Mesendoderm (in vitro differentiated cells): ENCODE measurements around the gene ST6GALNAC2. TPM values are rescaled to one million over a fixed set of nuclear protein-coding genes. Genes with fewer than 3 reads are reported as not detected.
A peak's percentile ranks its signal among the peaks of the same experiment; 100 is the strongest.

ENCODE experiments used
- DNase-seq: peaks from one replicate; pipeline ENCODE4 v3.0.0; 2013
- H2AK5ac ChIP-seq: 2 replicates; pipeline ENCODE4 v1.6.1; 2013; ENCODE audit warnings: low read length, inconsistent platforms
- H2BK120ac ChIP-seq: 2 replicates; pipeline ENCODE4 v1.6.1; 2013; ENCODE audit warnings: low read depth, mild to moderate bottlenecking, low read length, moderate library complexity, mixed read lengths
- H2BK15ac ChIP-seq: replicated peaks from 2 replicates; pipeline ENCODE4 v1.6.1; 2013; ENCODE audit warnings: low read depth, mild to moderate bottlenecking, moderate library complexity
- H2BK5ac ChIP-seq: 2 replicates; pipeline ENCODE4 v1.6.1; 2013; ENCODE audit warnings: low read length, inconsistent platforms
- H3K18ac ChIP-seq: 2 replicates; pipeline ENCODE4 v1.6.1; 2013; ENCODE audit warnings: mild to moderate bottlenecking, low read length, mixed read lengths
- H3K23ac ChIP-seq: one replicate; pipeline ENCODE4 v1.6.1; 2013; ENCODE audit warnings: low read length
- H3K27ac ChIP-seq: 2 replicates; pipeline ENCODE4 v1.5.1; 2013; ENCODE audit warnings: low read depth, mild to moderate bottlenecking, inconsistent platforms, low read length, moderate library complexity
- H3K27me3 ChIP-seq: 2 replicates; pipeline ENCODE4 v1.6.1; 2013; ENCODE audit warnings: low read length, control low read depth, mild to moderate bottlenecking, inconsistent platforms; ENCODE audit not compliant: insufficient read depth, poor library complexity
- H3K36me3 ChIP-seq: 2 replicates; pipeline ENCODE4 v1.6.1; 2013; ENCODE audit warnings: low read length, inconsistent platforms; ENCODE audit not compliant: control insufficient read depth, insufficient read depth
- H3K4ac ChIP-seq: one replicate; pipeline ENCODE4 v1.6.1; 2013; ENCODE audit warnings: low read depth, mild to moderate bottlenecking, low read length, moderate library complexity
- H3K4me1 ChIP-seq: 2 replicates; pipeline ENCODE4 v1.6.1; 2013; ENCODE audit warnings: low read depth, low read length, inconsistent platforms; ENCODE audit not compliant: control insufficient read depth
- H3K4me2 ChIP-seq: 2 replicates; pipeline ENCODE4 v1.6.1; 2013; ENCODE audit warnings: low read length
- H3K4me3 ChIP-seq: 2 replicates; pipeline ENCODE4 v1.5.1; 2013; ENCODE audit warnings: mild to moderate bottlenecking, low read length
- H3K56ac ChIP-seq: one replicate; pipeline ENCODE4 v1.6.1; 2013; ENCODE audit warnings: low read length
- H3K79me1 ChIP-seq: 2 replicates; pipeline ENCODE4 v1.6.1; 2013; ENCODE audit warnings: low read length, inconsistent platforms
- H3K79me2 ChIP-seq: 2 replicates; pipeline ENCODE4 v1.6.1; 2013; ENCODE audit warnings: mild to moderate bottlenecking, low read length; ENCODE audit not compliant: control insufficient read depth, insufficient read depth
- H3K9ac ChIP-seq: 2 replicates; pipeline ENCODE4 v1.6.1; 2013; ENCODE audit warnings: low read length, inconsistent platforms
- H4K5ac ChIP-seq: one replicate; pipeline ENCODE4 v1.6.1; 2013; ENCODE audit warnings: low read length
- H4K8ac ChIP-seq: one replicate; pipeline ENCODE4 v1.6.1; 2013; ENCODE audit warnings: low read depth, mild to moderate bottlenecking, control low read depth, low read length, moderate library complexity
- WGBS: extraction: QIAGEN DNeasy Blood & Tissue Kit; methylation state at CpG from one replicate; pipeline ENCODE4 v1.1.7; 2013; ENCODE audit warnings: low lambda C conversion rate, missing lambda C conversion rate; ENCODE audit not compliant: insufficient coverage; ENCODE audit errors: extremely low coverage; 5-methylcytosine and 5-hydroxymethylcytosine counted together
- small RNA-seq: library from polyadenylated mRNA; stranded (forward); fragments of <200 nt; extraction: miRNeasy Mini kit (QIAGEN cat#:217004); gene quantifications from one replicate; pipeline ENCODE3, GENCODE V24; 2013; ENCODE audit not compliant: insufficient read depth

Gene ST6GALNAC2

GRCh38 chr17:76521262-76521661 is 64.4 kb downstream of the ST6GALNAC2 start:
- no peak overlapping the region for H3K18ac ChIP-seq
- DNase-seq: no peak
- no peaks in the 10 kb centered on the region for H3K79me2 ChIP-seq
- no peak overlapping the region for H2BK15ac ChIP-seq
- no peak overlapping the region for H3K27ac ChIP-seq
- H3K23ac ChIP-seq: no peak overlapping the region
- no peaks in the 10 kb centered on the region for H3K27me3 ChIP-seq
- no peak overlapping the region for H3K4ac ChIP-seq
- no peak overlapping the region for H2BK5ac ChIP-seq
- H4K5ac ChIP-seq: no peak overlapping the region
- H3K4me2 ChIP-seq: no peak overlapping the region
- no peak overlapping the region for H2BK120ac ChIP-seq
- H3K9ac ChIP-seq: no peak overlapping the region
- no peak overlapping the region for H4K8ac ChIP-seq
- no peak overlapping the region for H3K56ac ChIP-seq
- H3K4me3 ChIP-seq: no peak overlapping the region
- no peaks in the 10 kb centered on the region for H3K4me1 ChIP-seq
- no CpG with 5 or more reads among the region's 7 CpGs for WGBS
- no peaks in the 10 kb centered on the region for H3K79me1 ChIP-seq
- no peak overlapping the region for H2AK5ac ChIP-seq
- H3K36me3 ChIP-seq: no peaks in the 10 kb centered on the region

- Histone ChIP-seq H2BK120ac (no peak overlapping the region), H3K36me3 (no peaks in the 10 kb centered on the region), H3K4ac (no peak overlapping the region), H4K8ac (no peak overlapping the region), H3K4me3 (no peak overlapping the region), H2AK5ac (no peak overlapping the region), H3K27ac (no peak overlapping the region), H3K79me2 (no peaks in the 10 kb centered on the region), H3K23ac (no peak overlapping the region), H3K56ac (peak overlapping the region; percentile 2), H4K5ac (no peak overlapping the region), H2BK5ac (no peak overlapping the region), H3K4me2 (no peak overlapping the region), H3K18ac (no peak overlapping the region), H2BK15ac (no peak overlapping the region), H3K4me1 (no peaks in the 10 kb centered on the region), H3K27me3 (no peaks in the 10 kb centered on the region), H3K79me1 (no peaks in the 10 kb centered on the region), H3K9ac (no peak overlapping the region)
- WGBS: no CpG with 5 or more reads among the region's 15 CpGs
- no peak for DNase-seq
These were observed 66.4 kb downstream of the ST6GALNAC2 start for GRCh38 chr17:76519048-76519966.

- Histone ChIP-seq H3K79me1 (no peaks in the 10 kb centered on the region), H3K56ac (no peak overlapping the region), H2BK5ac (no peak overlapping the region), H3K9ac (no peak overlapping the region), H2BK15ac (no peak overlapping the region), H4K5ac (no peak overlapping the region), H3K23ac (no peak overlapping the region), H3K27me3 (no peaks in the 10 kb centered on the region), H3K18ac (no peak overlapping the region), H3K4me2 (no peak overlapping the region), H2AK5ac (no peak overlapping the region), H2BK120ac (no peak overlapping the region), H3K4me3 (no peak overlapping the region), H3K27ac (no peak overlapping the region), H3K79me2 (no peaks in the 10 kb centered on the region), H3K4me1 (no peaks in the 10 kb centered on the region), H3K4ac (no peak overlapping the region), H4K8ac (no peak overlapping the region), H3K36me3 (no peaks in the 10 kb centered on the region)
- no CpG with 5 or more reads among the region's 11 CpGs for WGBS
- DNase-seq: no peak
These were observed 68.0 kb downstream of the ST6GALNAC2 start for GRCh38 chr17:76517638-76518038.

Small RNAs within 50 kb of the gene (small RNA-seq; reads per million reads assigned to genes)
- gene AC015802.2 (not detected), gene SNORD1A (not detected), gene SNORD1B (410 reads per million, percentile 98 among the genes with 10 or more reads in this experiment)
